ENCODE data around the gene TM2D3.

Gene TM2D3

GRCh38 chr15:101620671-101621070, 31.5 kb downstream of the TM2D3 start:
- no peak for DNase-seq

DNA sequence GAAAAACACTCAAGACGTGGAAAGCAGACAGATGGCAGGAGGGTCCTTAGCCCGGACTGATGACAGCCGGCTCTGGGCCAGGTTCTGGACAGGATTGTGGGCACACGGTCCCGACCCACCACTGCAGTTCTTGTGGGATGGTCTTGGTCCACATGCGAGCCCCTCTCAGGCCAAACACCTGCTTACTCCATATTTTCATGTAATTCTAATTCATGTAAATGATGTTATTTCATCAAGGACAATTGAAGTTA, 32.6 kb downstream of the TM2D3 start:
- no peak for DNase-seq

- DNase-seq: no peak
Measured at GRCh38 chr15:101618851-101619614, 33.1 kb downstream of the TM2D3 start.

GRCh38 chr15:101618076-101618475, 34.1 kb downstream of the TM2D3 start:
- no peak for DNase-seq

DNA sequence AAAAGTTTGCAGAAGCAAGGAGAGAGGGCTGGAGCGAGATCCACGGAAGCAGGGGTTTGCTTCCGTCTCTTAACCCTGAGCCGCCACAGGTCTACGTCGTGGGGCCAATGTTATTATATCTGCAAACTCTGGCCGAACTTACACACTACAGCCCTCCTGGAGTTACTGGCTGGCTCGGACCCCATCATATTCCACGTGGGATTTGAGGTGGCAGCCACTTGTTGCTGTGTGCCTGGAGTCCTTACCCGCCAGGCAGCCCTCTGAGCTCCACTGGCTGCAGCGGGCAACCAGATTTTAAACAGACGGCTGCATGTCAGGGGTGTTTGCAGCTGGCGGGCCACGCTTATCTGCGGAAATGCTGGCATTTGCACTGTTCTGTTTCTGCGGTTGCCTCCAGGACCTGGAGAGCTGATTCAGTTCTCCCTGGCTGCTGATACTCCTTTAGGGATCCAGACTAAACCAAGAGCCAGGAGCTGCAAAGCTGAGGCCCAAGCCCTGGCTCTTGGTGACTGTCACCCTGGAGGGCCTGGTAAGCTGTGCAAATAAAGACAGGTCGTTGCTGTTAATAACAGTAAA, 34.7 kb downstream of the TM2D3 start:
- DNase-seq: no peak

GRCh38 chr15:101615986-101616848, 36.0 kb downstream of the TM2D3 start:
- no peak for DNase-seq

DNA sequence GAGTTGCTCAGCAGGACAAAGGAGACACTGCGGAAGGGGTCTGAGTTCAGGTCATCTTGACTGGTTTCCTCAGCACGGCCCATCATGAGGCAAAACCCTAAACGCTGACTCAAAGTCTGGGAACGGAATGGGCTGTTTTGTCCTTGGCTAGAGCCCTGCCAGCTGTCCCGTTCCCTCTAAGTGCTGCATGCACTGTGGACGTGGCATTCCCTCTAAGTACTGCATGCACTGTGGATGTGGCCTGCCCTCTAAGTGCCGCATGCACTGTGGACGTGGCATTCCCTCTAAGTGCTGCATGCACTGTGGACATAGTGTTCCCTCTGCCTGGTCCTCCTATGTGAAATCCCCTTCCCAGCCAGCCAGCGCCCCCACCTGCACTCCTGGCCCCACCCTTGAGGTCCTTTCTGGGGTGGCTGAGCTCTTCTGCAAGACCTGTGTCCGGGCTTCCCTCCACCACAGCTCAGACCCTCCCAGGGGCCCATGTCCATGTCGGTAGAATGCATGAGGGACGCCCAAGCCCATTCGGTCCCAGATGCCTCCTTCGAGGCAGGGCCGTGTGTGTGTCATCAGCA, 36.7 kb downstream of the TM2D3 start:
- DNase-seq: no peak

DNA sequence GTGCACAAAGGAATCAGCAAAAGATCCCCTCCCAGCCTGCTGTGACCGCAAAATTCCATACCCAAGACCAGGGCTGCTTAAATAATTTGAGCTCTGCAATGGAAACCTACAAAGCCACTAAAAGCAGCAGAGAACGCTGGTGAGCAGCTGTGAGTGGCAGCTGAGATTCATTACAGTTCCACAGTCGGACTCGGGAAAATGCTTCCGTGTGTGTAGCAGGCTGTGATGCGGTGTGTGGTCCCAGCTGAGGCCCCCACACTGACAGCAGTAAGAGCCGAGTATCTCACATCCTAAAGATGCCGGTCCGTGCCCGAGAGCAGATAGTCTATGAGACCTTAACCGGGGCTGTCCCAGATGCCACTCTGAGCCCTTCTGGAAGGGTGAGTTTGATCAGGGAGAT, 37.4 kb downstream of the TM2D3 start:
- no peak for DNase-seq

GRCh38 chr15:101614001-101614585, 38.1 kb downstream of the TM2D3 start:
- no peak for DNase-seq

- no peak for DNase-seq
Measured at GRCh38 chr15:101613130-101614000, 38.8 kb downstream of the TM2D3 start.

- no peak for DNase-seq
Measured at GRCh38 chr15:101612676-101613075, 39.5 kb downstream of the TM2D3 start.

- no peak for DNase-seq
Measured at GRCh38 chr15:101611580-101612299, 40.4 kb downstream of the TM2D3 start.

DNA sequence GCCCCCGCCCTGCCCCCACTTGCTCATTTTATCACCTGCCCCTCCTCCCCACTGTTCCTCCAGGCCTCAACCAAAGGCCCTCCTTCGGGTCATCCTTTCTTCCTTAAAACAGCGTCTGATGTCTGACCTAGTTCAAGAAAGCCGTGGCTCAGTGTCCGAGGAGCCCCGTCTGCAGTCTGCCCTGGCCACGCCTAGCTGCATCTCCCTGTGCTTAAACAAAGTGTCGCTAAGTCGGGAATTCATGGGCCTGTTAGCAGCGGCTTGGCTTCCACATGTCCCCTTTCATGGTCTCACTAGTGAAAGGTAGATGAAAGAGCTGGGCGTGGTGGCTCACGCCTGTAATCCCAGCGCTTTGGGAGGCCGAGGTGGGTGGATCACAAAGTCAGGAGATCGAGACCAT, 41.2 kb downstream of the TM2D3 start:
- DNase-seq: no peak

GRCh38 chr15:101610611-101611000, 41.6 kb downstream of the TM2D3 start:
- no peak for DNase-seq

DNA sequence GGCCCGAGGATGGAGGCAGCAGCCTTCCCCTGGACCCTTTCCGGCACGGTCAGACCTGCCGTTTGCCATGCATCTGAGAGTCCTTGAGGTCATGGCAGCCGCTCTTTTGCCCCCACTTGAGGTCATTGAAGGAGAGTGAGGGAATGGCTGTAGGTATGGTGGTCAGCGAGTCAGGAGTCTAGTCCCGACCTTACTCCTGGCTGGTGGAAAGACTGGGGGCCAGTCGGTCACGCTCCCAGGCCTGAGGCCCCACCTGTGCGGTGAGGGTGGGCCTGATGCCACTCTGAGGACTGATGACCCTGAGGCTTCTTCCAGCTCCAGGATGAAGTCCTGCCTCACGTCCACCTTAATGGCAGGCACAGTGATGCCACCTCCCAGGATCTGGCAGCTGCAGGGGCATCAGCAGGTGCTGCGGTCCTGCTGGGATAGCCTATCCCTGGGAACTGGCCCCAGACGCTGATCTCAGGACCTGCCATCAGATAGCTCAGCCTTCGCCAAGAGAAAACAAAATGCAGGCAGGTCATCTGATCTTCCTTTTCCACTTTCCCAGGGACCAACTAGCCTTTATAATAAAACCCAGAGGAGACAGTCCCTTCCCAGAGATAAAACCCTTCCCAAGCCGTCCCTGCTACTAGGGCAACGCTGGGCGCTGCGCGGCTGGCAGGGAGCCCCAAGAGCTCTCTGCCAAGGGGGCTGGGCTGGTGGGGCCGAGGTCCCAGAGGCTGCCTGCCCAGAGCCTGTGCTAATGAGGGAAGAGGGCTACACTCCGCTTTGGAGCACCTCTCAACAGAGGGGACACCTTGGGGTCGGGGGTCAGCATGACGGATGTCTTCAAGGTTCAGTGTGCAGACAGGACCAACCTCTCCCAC, 42.2 kb downstream of the TM2D3 start:
- DNase-seq: no peak

DNA sequence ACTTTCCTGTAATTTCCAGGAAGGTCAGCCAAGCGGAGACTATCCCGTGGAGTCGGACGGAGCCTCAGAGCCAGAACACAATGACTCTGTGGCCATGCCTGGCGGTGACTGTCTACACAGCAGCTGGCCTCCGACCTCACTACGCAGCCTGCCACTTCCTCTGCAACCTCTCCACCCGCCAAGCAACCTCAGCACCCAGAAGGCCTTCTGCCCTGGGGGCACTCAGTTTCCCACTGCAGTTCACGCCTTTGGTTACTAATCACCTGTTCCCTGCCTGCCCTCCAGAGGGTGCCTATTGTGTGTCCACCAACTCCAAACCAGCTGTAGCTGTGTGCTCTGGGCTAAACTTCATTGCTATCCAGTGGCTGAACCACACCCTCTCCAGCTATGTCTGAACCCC, 44.0 kb downstream of the TM2D3 start:
- no peak for DNase-seq

GRCh38 chr15:101607108-101607507, 45.1 kb downstream of the TM2D3 start:
- DNase-seq: no peak

DNA sequence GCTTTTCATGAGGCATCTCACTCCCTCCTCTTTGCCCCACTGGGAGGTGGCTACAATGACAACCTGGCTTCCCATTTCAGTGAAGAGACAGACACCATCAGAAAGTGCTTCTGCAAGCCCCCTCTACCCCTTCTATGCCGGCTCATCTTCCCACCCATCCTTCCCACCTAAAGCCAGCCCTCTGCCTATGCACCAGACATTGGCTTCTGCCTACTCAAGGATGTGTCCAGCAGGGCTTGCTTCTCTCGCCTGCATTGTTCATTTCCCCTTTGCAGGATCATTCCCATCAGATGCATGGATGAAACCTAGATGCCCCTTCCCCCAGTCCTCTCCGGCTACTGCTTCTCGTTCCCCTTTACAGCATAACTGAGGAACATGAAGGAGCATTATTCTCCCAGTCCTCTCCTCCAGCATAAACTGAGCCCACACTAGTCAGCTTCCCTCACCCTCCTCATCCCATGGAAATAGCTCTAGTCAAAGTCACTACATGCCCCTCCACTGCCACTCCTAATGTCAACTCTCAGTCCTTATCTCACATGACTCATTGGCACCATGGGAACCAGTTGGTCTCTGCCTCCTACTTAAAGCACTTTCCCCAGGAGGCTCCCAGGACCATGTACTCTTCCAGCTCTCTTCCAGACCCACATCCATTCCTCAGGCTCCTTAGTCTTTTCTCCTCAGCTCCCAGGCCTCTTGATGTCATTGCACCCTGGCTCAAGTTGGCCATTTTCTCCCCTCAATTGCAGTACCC, 47.9 kb downstream of the TM2D3 start:
- DNase-seq: no peak

DNA sequence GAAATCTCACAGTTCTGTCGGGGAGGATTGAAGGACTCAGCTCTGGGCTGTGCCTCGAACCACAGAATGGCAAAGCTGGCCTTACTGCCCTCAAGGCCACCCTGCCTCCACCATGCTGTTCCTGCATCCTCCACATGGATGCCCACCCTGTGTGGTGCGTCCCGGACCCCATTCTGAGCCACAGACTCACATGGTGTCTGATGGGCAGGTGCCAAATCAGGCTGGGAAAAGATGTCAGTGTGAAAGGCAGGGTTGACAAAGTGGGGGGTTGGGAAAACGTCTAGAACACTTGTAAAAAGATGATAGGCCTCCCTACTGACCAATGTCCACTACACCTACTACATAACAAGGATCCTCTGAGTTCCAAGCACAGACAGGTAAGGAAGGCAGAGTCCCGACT, 49.4 kb downstream of the TM2D3 start:
- DNase-seq: no peak

DNA sequence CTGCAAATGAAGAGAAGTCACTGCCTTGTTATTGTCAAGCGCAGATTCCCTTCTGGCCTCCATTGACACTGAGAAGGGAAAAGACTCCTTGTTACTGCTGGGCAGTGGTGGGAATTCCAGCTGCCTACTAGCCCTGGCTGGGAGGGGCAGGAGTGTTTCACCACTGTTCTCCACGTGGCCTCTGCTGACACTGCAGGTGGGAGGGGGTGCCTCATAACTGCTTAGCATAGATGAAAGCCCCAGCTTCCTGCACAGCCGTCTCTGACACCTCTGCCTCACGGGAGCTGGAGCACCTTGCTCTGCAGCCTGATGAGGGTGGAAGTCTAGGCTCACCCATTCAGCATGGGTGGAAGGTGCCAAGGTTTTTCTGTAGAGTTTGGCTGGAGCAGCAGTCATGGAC, 52.1 kb downstream of the TM2D3 start:
- no peak for DNase-seq
